Keratinocyte (primary cell): ENCODE results near the gene RNF144B. TPM values are rescaled to one million over a fixed set of nuclear protein-coding genes. Genes with fewer than 3 reads are reported as not detected.

Experiments
- DNase-seq: peaks from one replicate; pipeline ENCODE4 v3.0.0-alpha.2; 2011; ENCODE audit warnings: low read depth, missing footprints, low spot score
- FAIRE-seq: peaks from 2 replicates; lab custom pipeline; 2011; peaks lifted over from hg19 to GRCh38; lab: Jason Lieb, UNC
- H2AFZ ChIP-seq: 2 replicates; pipeline ENCODE4 v1.6.0; 2012; ENCODE audit warnings: low read length, control low read depth, inconsistent platforms; ENCODE audit not compliant: control insufficient read depth
- H3K27ac ChIP-seq: 2 replicates; pipeline ENCODE4 v1.5.1; 2011; ENCODE audit warnings: low read length; ENCODE audit not compliant: control insufficient read depth, insufficient read depth
- H3K27me3 ChIP-seq: 3 replicates; pipeline ENCODE4 v1.6.0; 2011; ENCODE audit warnings: low read length; ENCODE audit not compliant: control insufficient read depth, insufficient read depth; ENCODE audit errors: extremely low read depth
- H3K36me3 ChIP-seq, 2 experiments: 2 replicates in 1 of 2; 3 replicates in 1 of 2; pipeline ENCODE4 v1.5.1; 2011; ENCODE audit warnings: low read length in 2 of 2, mild to moderate bottlenecking in 1 of 2; ENCODE audit not compliant: control insufficient read depth in 2 of 2, insufficient read depth in 2 of 2; ENCODE audit errors: extremely low read depth in 1 of 2
- H3K4me1 ChIP-seq: 3 replicates; pipeline ENCODE4 v1.5.1; 2011; ENCODE audit warnings: low read length; ENCODE audit not compliant: control insufficient read depth, insufficient read depth; ENCODE audit errors: extremely low read depth
- H3K4me2 ChIP-seq: 3 replicates; pipeline ENCODE4 v1.6.0; 2011; ENCODE audit warnings: low read depth, low read length; ENCODE audit not compliant: control insufficient read depth, insufficient read depth; ENCODE audit errors: extremely low read depth
- H3K4me3 ChIP-seq, 3 experiments: fragments of 200-600 bp in 1 of 3; sonication (generic) in 1 of 3; 2 replicates in 2 of 3; 3 replicates in 1 of 3; pipeline ENCODE4 v1.5.1; 2011 to 2016; ENCODE audit warnings: low read length in 3 of 3, mild to moderate bottlenecking in 3 of 3, control low read depth in 2 of 3, inconsistent platforms in 1 of 3, low read depth in 1 of 3, mixed read lengths in 1 of 3, mixed run types in 1 of 3, moderate library complexity in 1 of 3; ENCODE audit not compliant: control insufficient read depth in 2 of 3, insufficient read depth in 2 of 3; ENCODE audit errors: extremely low read depth in 1 of 3
- H3K79me2 ChIP-seq: 2 replicates; pipeline ENCODE4 v1.6.0; 2012; ENCODE audit warnings: low read length; ENCODE audit not compliant: control insufficient read depth, insufficient read depth
- H3K9ac ChIP-seq: 3 replicates; pipeline ENCODE4 v1.6.0; 2011; ENCODE audit warnings: low read length; ENCODE audit not compliant: control insufficient read depth, insufficient read depth; ENCODE audit errors: extremely low read depth
- H3K9me1 ChIP-seq: 3 replicates; pipeline ENCODE4 v1.6.0; 2011; ENCODE audit warnings: low read length; ENCODE audit not compliant: control insufficient read depth, insufficient read depth; ENCODE audit errors: extremely low read depth
- H3K9me3 ChIP-seq: 2 replicates; pipeline ENCODE4 v1.5.1; 2012; ENCODE audit warnings: low read depth, low read length; ENCODE audit not compliant: control insufficient read depth
- H4K20me1 ChIP-seq: 3 replicates; pipeline ENCODE4 v1.6.0; 2011; ENCODE audit warnings: low read length; ENCODE audit not compliant: control insufficient read depth, insufficient read depth; ENCODE audit errors: extremely low read depth
- EZH2 ChIP-seq: IDR thresholded peaks from one replicate; pipeline ENCODE4 v1.6.1; 2012; ENCODE audit warnings: inconsistent platforms, mild to moderate bottlenecking, low read length, moderate library complexity
- dilution Hi-C: fragments of 300-500 bp; cut with MboI; formaldehyde crosslinking; loops from one replicate; pipeline ENCODE4 v1.7.0; 2020; ENCODE audit warnings: low sequenced_read_pairs; ENCODE audit not compliant: extremely low pct_ligation_motif_present
- polyA plus RNA-seq, 5 experiments: library from polyadenylated mRNA; depleted of rRNA in 3 of 5; stranded (reverse) in 3 of 5; stranded (forward) in 1 of 5; unstranded in 1 of 5; fragments of >200 nt; gene quantifications; 1 replicate in 1 of 5; 2 replicates in 3 of 5; 3 replicates in 1 of 5; pipeline versions ENCODE4 v1.2.1 to v1.2.3, GENCODE V29; 2011 to 2012; ENCODE audit warnings: missing spikeins in 2 of 5, low read depth in 1 of 5, low replicate concordance in 1 of 5
- TF ChIP-seq, protein P1 (sequence below), 3 experiments: IDR thresholded peaks in 1 of 3; conservative IDR thresholded peaks in 1 of 3; optimal IDR thresholded peaks in 1 of 3; 2 replicates in 2 of 3; 3 replicates in 1 of 3; pipeline versions ENCODE3 to v1.5.1; 2011; ENCODE audit warnings: low read length in 3 of 3, mild to moderate bottlenecking in 3 of 3, moderate library complexity in 2 of 3, control low read depth in 1 of 3, inconsistent platforms in 1 of 3; ENCODE audit not compliant: insufficient read depth in 2 of 3; ENCODE audit errors: extremely low read depth in 1 of 3

The RNF144B gene
- polyA plus RNA-seq, 1 donor (not counting 4 experiments of a cell fraction or from before 2014, with no cell fraction given), result 9.0 TPM

DNA sequence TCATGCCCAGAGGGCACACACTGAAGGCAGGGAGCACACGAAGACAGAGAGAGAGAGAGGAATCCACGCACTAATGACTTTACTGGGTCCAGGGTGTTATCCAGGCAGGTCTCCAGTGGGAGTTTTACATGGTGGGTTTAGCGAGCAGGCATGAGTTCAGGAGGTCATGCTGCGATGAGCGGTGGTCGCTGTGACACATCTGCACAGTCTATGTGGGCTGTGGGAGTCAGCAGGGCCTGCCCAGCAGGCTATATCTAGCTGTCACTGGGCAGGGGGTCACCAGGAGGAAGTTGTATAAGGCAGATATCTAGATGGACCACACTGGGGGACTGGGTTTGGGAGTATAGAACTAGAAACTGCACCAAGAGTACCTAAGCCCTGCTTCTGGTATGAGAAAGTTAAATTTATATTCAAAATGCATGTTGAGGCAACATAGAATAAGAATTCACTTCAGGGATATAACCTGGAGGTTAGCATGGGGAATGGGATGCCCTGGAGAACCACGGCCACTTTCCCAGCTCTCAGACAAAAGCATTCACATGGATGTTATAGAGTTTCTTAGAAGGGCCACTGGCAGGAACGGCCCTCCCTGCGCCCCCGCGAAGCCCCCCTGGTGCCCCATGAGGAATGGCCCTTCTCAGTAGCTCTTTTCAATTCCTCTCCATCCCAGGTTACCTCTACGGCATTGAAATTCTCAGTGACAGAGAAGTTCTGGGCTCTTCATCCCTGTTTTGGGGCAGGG is 113.9 kb downstream of the RNF144B start:
- H2AFZ ChIP-seq, result peak overlapping the region; percentile 4
- H4K20me1 ChIP-seq, result no peaks in the 10 kb centered on the region
- FAIRE-seq, result no peak
- H3K27ac ChIP-seq, result no peak overlapping the region
- no peaks in the 10 kb centered on the region for H3K79me2 ChIP-seq
- no peaks in the 10 kb centered on the region for H3K27me3 ChIP-seq
- H3K9ac ChIP-seq, result no peak overlapping the region
- no peak overlapping the region for H3K4me2 ChIP-seq
- no peaks in the 10 kb centered on the region for H3K9me1 ChIP-seq
- H3K36me3 ChIP-seq, result no peaks in the 10 kb centered on the region
- dilution Hi-C loops, result no loop called here
- peaks cover 10% of the 10 kb centered on the region for H3K4me1 ChIP-seq
- TF ChIP-seq, protein P1, sequence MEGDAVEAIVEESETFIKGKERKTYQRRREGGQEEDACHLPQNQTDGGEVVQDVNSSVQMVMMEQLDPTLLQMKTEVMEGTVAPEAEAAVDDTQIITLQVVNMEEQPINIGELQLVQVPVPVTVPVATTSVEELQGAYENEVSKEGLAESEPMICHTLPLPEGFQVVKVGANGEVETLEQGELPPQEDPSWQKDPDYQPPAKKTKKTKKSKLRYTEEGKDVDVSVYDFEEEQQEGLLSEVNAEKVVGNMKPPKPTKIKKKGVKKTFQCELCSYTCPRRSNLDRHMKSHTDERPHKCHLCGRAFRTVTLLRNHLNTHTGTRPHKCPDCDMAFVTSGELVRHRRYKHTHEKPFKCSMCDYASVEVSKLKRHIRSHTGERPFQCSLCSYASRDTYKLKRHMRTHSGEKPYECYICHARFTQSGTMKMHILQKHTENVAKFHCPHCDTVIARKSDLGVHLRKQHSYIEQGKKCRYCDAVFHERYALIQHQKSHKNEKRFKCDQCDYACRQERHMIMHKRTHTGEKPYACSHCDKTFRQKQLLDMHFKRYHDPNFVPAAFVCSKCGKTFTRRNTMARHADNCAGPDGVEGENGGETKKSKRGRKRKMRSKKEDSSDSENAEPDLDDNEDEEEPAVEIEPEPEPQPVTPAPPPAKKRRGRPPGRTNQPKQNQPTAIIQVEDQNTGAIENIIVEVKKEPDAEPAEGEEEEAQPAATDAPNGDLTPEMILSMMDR (optimal IDR thresholded peaks at IDR 0.05 in 1 of 3, IDR thresholded peaks at IDR 0.05 in 1 of 3, conservative IDR thresholded peaks at IDR 0.05 in 1 of 3; ENCODE audit: extremely low read depth in 1 of 3, insufficient read depth in 2 of 3, low read length in 3 of 3), result no peak
- TF ChIP-seq EZH2, result no peak
- no peak overlapping the region for H3K4me3 ChIP-seq
- no peaks in the 10 kb centered on the region for H3K9me3 ChIP-seq
- no peak for DNase-seq

DNA sequence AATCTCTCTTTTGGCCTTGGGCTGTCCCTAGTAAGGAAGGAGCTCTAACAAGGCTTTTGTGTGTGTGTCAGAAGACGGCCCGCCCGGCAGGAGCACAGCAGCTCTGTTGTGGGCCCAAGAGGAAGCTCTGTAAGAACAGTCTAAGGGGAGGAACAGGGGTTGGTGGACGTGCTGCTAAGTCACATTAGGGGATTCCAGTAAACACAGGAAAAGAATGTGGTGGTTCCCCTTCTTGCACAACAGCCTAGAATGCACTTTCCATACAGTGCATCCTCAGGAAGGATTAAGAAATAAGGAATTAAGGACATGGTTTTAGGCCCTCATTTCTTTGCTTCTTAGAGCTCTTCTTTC is 114.5 kb downstream of the RNF144B start:
- no peak overlapping the region for H3K4me2 ChIP-seq
- H4K20me1 ChIP-seq, result no peaks in the 10 kb centered on the region
- H3K9me1 ChIP-seq, result no peaks in the 10 kb centered on the region
- no peaks in the 10 kb centered on the region for H3K79me2 ChIP-seq
- H3K4me1 ChIP-seq, result peaks cover 10% of the 10 kb centered on the region
- H3K36me3 ChIP-seq, result no peaks in the 10 kb centered on the region
- H3K27ac ChIP-seq, result no peak overlapping the region
- DNase-seq (no peak), FAIRE-seq (no peak)
- no peaks in the 10 kb centered on the region for H3K9me3 ChIP-seq
- dilution Hi-C loops, result no loop called here
- H2AFZ ChIP-seq, result peak overlapping the region; percentile 4
- H3K9ac ChIP-seq, result no peak overlapping the region
- no peak overlapping the region for H3K4me3 ChIP-seq
- TF ChIP-seq, protein P1 (optimal IDR thresholded peaks at IDR 0.05 in 1 of 3, IDR thresholded peaks at IDR 0.05 in 1 of 3, conservative IDR thresholded peaks at IDR 0.05 in 1 of 3; ENCODE audit: extremely low read depth in 1 of 3, insufficient read depth in 2 of 3, low read length in 3 of 3), result no peak
- no peak for TF ChIP-seq EZH2
- H3K27me3 ChIP-seq, result no peaks in the 10 kb centered on the region
